ENCODE measurements around the gene FZD7. TPM values are rescaled to one million over a fixed set of nuclear protein-coding genes. Genes with fewer than 3 reads are reported as not detected.

Gene FZD7
- polyA plus RNA-seq, 1 donor = 64.1 TPM

DNA sequence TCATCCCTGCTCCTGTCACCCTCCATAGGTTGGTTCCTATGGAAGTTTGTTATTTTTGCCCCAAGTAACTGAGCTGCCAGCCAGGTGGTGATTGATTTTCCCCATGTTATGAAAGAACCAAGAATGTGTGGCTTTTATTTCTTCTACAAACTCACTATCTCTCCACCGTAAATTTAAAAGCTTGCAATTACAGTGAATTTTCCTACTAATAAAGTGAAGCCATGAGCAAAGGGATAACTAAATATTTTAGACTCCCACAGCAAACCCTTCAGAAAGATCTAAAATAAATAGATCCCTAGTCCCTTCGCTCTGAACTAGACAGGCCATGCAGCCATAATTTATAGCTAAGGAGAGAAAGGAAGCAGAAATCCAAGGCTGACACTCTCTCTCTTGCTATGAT lies 33.2 kb downstream of the FZD7 start:
- DNase-seq = peak; percentile 30

DNA sequence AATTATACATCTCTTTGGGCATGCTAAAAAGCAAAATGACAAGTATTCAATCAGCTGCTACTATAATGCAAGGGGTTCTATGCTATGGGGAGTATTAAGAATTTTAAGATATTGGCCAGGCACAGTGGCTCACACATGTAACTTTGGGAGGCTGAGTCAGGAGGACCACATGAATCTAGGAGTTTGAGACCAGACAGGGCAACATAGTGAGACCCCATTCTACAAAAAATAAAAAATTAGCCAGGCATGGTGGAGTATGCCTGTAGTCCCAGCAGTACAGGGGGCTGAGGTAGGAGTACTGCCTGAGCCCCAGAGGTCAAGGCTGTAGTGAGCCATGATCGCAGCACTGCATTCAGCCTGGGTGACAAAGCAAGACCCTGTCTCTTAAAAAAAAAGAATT lies 33.9 kb downstream of the FZD7 start:
- DNase-seq = no peak

DNA sequence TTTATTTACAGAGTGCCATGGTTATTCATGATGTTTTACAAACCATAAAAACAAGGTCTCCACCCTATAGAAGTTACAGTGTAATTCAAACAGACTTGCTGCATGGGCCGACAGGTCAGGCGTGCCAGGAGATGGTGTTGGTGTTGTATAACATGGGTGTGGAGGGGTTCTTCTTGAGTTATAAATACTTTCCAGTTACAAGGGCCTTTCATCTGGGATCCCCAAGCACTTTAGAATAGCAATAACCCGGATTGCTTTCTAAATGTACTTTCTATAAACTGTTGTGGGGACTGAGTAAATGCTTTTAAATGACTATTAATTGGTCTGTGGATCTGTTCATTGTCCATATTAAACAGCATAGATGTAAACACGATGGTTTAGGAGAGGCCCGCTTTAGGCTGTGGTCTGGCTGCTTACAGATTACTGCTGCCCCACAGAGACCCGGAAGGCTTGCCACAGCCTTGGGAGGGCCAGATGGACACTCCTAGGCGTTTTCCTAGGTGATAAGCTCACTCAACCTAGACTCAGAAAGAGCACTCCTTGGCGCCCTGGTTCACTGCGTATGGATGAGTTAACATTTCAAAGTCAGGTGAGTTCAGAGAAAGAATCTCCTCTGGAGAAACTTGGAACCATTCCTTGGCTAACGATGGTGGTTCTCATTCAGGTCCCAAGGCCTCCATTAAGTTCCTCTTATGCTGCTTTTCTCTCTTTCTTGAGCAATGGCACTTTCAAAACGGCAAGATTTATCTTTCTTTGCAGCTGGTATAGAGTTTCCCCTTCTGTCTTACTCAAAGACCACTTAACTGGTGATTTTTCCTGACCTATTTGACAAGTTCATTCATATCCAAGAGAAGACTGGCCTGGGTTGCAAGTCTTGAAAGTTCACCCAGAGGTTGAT lies 35.8 kb downstream of the FZD7 start:
- peak; percentile 60 for DNase-seq

DNA sequence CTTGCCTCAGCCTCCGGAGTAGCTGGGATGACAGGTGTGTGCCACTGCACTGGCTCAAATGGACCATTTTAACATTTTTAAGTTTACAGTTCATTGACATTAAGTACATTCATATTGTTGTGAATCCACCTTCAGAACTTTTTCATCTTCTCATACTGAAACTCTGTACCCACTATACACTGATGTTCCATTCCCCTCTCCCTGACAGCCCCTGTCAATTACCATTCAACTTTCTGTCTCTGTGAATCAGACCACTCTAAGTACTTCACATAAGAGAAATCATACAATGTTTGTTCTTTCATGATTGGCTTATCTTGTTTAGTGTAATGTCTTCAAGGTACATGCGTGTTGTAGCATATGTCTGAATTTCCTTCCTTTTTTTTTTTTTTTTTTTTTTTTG lies 37.5 kb downstream of the FZD7 start:
- DNase-seq = no peak

DNA sequence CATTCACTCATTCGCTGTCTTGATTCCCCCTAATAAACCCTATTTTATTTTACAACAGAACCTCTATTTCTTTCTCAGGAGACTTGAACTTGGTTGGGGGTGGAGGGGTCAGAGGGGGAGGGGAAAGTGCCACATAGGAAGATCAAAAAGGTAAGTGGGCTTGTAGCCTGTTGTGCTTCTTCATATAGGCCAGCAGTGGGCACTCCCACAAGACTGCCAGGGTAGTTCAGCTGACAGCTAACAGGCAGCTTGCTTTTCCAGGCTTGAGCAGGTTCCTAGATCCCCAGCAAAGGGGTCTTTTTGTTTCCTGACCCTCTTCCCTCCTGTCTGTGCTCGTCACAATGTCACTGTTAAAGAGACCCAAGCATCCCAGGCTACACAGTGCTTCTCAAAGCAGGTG lies 38.6 kb downstream of the FZD7 start:
- no peak for DNase-seq

DNA sequence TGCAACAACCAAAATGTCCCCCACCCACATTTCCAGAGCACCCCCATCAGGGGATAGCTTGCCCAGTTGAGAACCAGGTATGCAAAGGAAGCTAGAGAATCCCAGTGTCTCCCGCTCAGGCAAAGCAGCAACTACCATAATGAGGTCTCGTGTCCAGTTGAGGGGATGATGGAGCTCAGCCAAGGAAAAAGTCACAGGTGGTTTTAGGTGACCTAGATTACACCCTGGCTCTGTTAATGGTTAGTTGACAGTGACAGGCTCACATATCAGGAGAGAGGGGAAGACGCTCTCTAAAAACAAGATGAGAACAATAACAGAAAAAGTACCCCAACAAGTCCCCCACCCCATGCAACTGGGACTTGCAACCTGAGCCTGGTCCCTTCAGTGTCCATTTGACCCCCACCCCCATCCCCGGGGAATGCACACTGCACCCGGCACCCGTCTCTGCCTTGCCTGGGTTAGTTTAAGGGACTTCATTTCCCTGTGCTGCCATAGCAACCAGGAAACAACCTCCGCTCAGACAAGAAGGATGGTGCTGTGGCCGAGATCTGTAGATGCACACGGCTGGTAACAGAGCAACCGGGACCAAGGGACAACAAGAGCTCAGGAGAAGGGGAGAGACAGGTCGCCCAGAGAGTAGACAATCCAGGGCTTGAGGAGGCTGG lies 39.2 kb downstream of the FZD7 start, which contains the start of gene KIAA2012:
KIAA2012 (plus strand) TSS at position 519 of the 665 bp plus-strand sequence. CDS start 373 bp downstream, outside the sequence.
- no peak for DNase-seq

DNA sequence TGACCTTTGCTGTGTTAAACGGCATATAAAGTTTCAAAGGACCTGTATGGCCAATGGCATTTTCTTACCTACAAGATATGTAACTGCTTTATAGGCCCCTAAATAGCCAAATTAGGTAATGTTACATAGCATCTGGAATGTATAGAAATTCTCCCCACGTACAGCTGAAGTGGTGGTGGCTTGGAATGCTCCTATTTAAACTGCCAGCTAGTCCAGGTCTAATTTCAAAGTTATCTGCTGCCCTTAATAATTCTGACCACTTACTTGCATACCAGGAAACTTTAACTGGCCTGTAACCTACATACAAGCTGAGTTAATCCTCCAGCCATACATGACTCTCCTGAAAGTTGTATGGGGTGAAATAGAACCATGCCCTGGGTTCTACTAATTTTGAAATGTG lies 40.7 kb downstream of the FZD7 start:
- DNase-seq = no peak

DNA sequence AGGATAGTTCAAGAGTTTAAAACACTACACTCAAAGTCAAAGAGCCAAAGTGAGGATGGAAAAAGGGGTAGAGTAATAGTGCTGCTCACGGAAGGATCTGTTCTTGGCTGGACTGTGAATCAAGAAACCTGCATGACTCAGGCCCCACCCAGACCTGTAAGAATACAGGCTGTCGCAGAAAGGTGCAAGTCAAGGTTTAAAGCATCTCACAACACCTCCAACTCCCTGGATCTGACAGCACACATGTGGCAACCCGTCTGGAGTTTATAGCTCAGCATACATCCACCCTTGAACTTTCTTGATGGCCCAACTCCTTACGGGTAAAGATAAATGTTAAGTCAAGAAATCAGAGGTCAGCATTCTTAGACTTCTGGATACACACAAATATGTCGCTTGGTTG lies 45.7 kb downstream of the FZD7 start:
- no peak for DNase-seq

DNA sequence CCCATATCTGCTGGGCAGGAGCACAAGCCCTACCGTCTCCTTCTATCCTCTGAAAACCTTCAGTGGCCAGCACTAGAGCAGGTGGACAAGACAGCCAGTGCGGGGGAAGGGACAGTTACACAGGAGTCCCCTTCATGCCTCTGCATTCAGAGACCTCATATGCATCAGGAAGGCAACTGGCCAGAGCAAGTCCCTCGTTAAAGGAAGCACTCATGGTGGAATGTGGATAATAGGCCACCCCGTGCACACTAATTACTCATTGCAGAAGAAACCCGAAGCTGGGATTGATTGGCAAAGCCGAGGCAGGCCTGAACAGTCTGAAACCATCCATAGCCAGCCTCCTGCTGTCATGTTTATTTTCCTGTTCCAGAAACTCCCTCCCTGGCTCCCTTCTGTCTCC lies 50.6 kb downstream of the FZD7 start:
- no peak for DNase-seq

Other genes with a start within 250 kb of the FZD7 start
- 1.4 TPM for gene CDK15, start 227.3 kb upstream of the FZD7 start, polyA plus RNA-seq (ENCODE audit: insufficient read length)
- gene KIAA2012, start 39.4 kb downstream of the FZD7 start, polyA plus RNA-seq (ENCODE audit: insufficient read length) = 0.12 TPM
- gene SUMO1, start 204.7 kb downstream of the FZD7 start, polyA plus RNA-seq (ENCODE audit: insufficient read length) = 207 TPM
- gene NOP58, start 231.9 kb downstream of the FZD7 start, polyA plus RNA-seq (ENCODE audit: insufficient read length) = 137 TPM